Erythroblast (primary cell): Measurements from ENCODE around the gene ADAMTS2.

Experiments
- DNase-seq, 2 experiments: peaks; one replicate each; lab custom pipeline; 2025; lab: John Stamatoyannopoulos, UW
- GATA1 ChIP-seq: IDR thresholded peaks from 2 replicates; pipeline ENCODE4 v1.6.1; 2011; ENCODE audit warnings: low read depth, mild to moderate bottlenecking, control low read depth, low read length, moderate library complexity
- POLR2A ChIP-seq: IDR thresholded peaks from 2 replicates; pipeline ENCODE4 v1.6.1; 2011; ENCODE audit warnings: mild to moderate bottlenecking, low read length

The ADAMTS2 gene

DNA sequence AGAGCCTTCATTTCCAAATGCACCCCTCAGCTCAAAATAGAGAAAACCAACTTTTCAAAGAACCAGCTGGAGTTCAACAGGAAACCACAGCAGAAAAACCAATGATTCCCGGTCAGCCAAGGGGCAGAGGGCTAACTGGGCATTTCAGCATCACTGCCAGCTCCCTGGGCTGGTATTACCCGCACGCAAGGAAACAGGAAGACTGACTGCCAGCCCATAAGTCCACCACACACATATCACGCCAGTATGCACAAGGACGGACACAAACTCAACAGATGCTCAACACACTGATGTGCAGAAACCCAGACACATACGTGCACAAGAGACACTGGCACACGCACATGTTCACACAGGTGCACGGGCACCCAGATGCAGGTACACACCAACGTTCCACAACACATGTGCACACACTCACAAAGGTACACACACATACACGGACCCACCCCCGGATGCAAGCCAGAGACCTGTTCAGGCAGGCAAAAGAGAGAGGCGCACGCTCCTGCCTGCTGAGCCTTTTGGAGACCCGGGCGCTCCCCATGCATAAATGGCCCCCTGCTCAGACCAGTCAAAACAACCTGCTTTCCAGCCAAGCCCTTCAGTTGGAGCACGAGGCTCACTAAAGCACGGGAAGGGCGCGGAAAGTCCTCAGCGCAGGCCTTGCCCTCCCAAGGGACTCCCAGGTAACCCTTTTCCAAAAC is 2.1 kb downstream of the ADAMTS2 start:
- TF ChIP-seq POLR2A (no peak), GATA1 (no peak)
- no peak for DNase-seq

- TF ChIP-seq GATA1: no peak
- TF ChIP-seq POLR2A: no peak
Observed at GRCh38 chr5:179342577-179342976, 2.7 kb downstream of the ADAMTS2 start.

DNA sequence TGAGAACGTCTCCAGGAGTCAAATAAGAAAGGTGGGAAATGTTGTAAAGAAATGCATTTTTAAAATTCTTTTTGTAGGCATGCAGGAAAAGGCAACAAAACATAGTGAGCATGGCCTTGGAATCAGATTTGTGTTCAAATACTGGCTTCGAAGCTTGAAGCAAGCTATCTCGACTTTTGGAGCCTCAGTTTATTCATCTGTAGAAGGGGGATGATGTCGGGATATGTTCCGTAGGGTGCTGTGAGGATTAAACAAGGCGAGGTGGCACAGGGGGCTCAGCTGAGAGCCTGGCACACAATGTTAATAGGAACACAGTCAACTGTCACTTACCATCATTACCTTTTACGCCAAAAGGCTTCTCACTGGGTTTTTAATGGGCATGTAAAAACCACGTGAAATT is 4.8 kb downstream of the ADAMTS2 start:
- no peak for DNase-seq
- TF ChIP-seq POLR2A: no peak
- no peak for TF ChIP-seq GATA1

More at GRCh38 chr5:179342577-179342976, 2.7 kb downstream of the ADAMTS2 start:
- DNase-seq: no peak

- DNase-seq: no peak
- TF ChIP-seq GATA1 (no peak), POLR2A (no peak)
Observed at GRCh38 chr5:179339996-179340395, 5.3 kb downstream of the ADAMTS2 start.

- no peak for DNase-seq
- TF ChIP-seq POLR2A (no peak), GATA1 (no peak)
Observed at GRCh38 chr5:179339081-179339480, 6.2 kb downstream of the ADAMTS2 start.

GRCh38 chr5:179337796-179338676 is 7.2 kb downstream of the ADAMTS2 start:
- TF ChIP-seq POLR2A (no peak), GATA1 (no peak)

GRCh38 chr5:179336871-179337795 is 8.1 kb downstream of the ADAMTS2 start:
- TF ChIP-seq POLR2A (no peak), GATA1 (no peak)
- DNase-seq: no peak

More at GRCh38 chr5:179337796-179338676, 7.2 kb downstream of the ADAMTS2 start:
- no peak for DNase-seq

GRCh38 chr5:179336126-179336870 is 9.0 kb downstream of the ADAMTS2 start:
- no peak for DNase-seq
- TF ChIP-seq GATA1: no peak
- TF ChIP-seq POLR2A: no peak

GRCh38 chr5:179333796-179334761 is 11.2 kb downstream of the ADAMTS2 start:
- no peak for DNase-seq
- TF ChIP-seq POLR2A: no peak
- TF ChIP-seq GATA1: no peak

- no peak for DNase-seq
- no peak for TF ChIP-seq GATA1
- no peak for TF ChIP-seq POLR2A
Observed at GRCh38 chr5:179332741-179333290, 12.4 kb downstream of the ADAMTS2 start.
